ENCODE measurements around the gene TRPV4. TPM values are rescaled to one million over a fixed set of nuclear protein-coding genes. Genes with fewer than 3 reads are reported as not detected.

TRPV4 gene
- total and polyA plus RNA-seq, 2 experiments from 2014 or later, result 0.66 to 1.1 TPM

- Mint-ChIP-seq H3K4me3 (no peak overlapping the region; the same call in 2 of the 3 replicates), H3K27ac (no peak overlapping the region), H3K27me3 (ENCODE audit: insufficient read depth, low read depth, poor library complexity) (peaks cover 29% of the 10 kb centered on the region), H3K9me3 (no peaks in the 10 kb centered on the region), H3K4me1 (peaks cover 47% of the 10 kb centered on the region), H3K36me3 (ENCODE audit: low read depth) (no peaks in the 10 kb centered on the region)
- Histone ChIP-seq H3K4me2 (peak overlapping the region; percentile 60; the same call in 1 of the 2 replicates), H3K9me2 (ENCODE audit: insufficient read depth) (no peaks in the 10 kb centered on the region), H4K20me1 (replicated peaks; ENCODE audit: insufficient read depth) (peaks cover 6% of the 10 kb centered on the region), H3K27ac (ENCODE audit: low read depth) (no peak overlapping the region), H3K27me3 (ENCODE audit: insufficient read depth) (no peaks in the 10 kb centered on the region), H3K4me3 (no peak overlapping the region), H2AFZ (no peak overlapping the region), H3K4me1 (ENCODE audit: insufficient read depth) (peaks cover 19% of the 10 kb centered on the region), H3K79me2 (replicated peaks; ENCODE audit: insufficient read depth) (no peaks in the 10 kb centered on the region), H3F3A (replicated peaks; ENCODE audit: low read depth) (no peaks in the 10 kb centered on the region), H3K36me3 (ENCODE audit: insufficient read depth) (no peaks in the 10 kb centered on the region)
- no peak for ATAC-seq
- TF ChIP-seq ZNF114 (CRISPR knock-in tag; IDR thresholded peaks at IDR 0.05), result no peak
- TF ChIP-seq ETS1 (IDR thresholded peaks at IDR 0.05), result no peak
- TF ChIP-seq POLR2AphosphoS5 (IDR thresholded peaks at IDR 0.05; ENCODE audit: low read depth), result no peak
- TF ChIP-seq ZNF331 (CRISPR knock-in tag; IDR thresholded peaks at IDR 0.05; ENCODE audit: low read depth), result no peak
- no peak for TF ChIP-seq EZH2 (IDR thresholded peaks at IDR 0.05; ENCODE audit: low read depth, unreplicated experiment)
- TF ChIP-seq NANOG (IDR thresholded peaks at IDR 0.05; ENCODE audit: borderline replicate concordance), result no peak
- no peak for TF ChIP-seq STAT1 (IDR thresholded peaks at IDR 0.05; ENCODE audit: unreplicated experiment)
- TF ChIP-seq CREB1 (CRISPR knock-in tag; IDR thresholded peaks at IDR 0.05; ENCODE audit: low read depth), result no peak
- no peak for TF ChIP-seq CTCF (conservative IDR thresholded peaks at IDR 0.05; ENCODE audit: low read depth in 2 of 2)
- no peak for TF ChIP-seq REST (IDR thresholded peaks at IDR 0.05; ENCODE audit: unreplicated experiment)
- no peak for TF ChIP-seq EZH2phosphoT487 (IDR thresholded peaks at IDR 0.05; ENCODE audit: unreplicated experiment)
- TF ChIP-seq ZNF462 (CRISPR knock-in tag; IDR thresholded peaks at IDR 0.05), result no peak
- DNase-seq (ENCODE audit: low spot score), result no peak
These were observed 97.2 kb downstream of the TRPV4 start for GRCh38 chr12:109735825-109736551.

All from GM23338 (cell line).